ENCODE data around the gene IQSEC1. TPM values are rescaled to one million over a fixed set of nuclear protein-coding genes. Genes with fewer than 3 reads are reported as not detected.

The IQSEC1 gene
- total and polyA plus RNA-seq, 9 of the 15 experiments (the other 6 are each of a cell fraction or from before 2014, with no cell fraction given) = 0.56 to 39.0 (median 6.8) TPM

DNA sequence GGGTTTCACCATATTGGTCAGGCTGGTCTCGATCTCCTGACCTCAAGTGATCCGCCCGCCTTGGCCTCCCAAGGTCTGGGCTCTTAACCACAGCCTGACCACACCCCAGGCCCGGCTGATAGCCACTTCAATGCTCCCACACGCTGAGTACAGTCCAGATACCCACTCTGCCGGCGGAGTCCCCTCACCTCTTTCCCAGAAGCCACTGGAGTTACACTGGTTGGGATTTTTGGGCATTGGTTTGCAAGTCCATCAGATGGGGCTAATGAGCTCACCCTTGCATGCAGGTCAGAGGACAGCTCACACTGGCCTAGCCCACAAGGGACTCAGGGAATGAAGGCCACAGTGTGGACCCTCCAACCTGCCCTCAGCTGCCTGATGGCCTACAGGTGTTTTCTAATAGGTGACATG, 60.1 kb downstream of the IQSEC1 start (continued):
- TF ChIP-seq, protein P1, sequence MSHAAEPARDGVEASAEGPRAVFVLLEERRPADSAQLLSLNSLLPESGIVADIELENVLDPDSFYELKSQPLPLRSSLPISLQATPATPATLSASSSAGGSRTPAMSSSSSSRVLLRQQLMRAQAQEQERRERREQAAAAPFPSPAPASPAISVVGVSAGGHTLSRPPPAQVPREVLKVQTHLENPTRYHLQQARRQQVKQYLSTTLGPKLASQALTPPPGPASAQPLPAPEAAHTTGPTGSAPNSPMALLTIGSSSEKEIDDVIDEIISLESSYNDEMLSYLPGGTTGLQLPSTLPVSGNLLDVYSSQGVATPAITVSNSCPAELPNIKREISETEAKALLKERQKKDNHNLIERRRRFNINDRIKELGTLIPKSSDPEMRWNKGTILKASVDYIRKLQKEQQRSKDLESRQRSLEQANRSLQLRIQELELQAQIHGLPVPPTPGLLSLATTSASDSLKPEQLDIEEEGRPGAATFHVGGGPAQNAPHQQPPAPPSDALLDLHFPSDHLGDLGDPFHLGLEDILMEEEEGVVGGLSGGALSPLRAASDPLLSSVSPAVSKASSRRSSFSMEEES (CRISPR knock-in tag; IDR thresholded peaks at IDR 0.05) = no peak
- TF ChIP-seq BCLAF1 (IDR thresholded peaks at IDR 0.05; ENCODE audit: borderline replicate concordance in 1 of 2, control insufficient read depth in 1 of 2, low read depth in 2 of 2, low read length in 1 of 2) = no peak
- peak; percentile 31; the same call in 1 of the 2 replicates for TF ChIP-seq ATF7 (IDR thresholded peaks at IDR 0.05)
- TF ChIP-seq MCM3 (IDR thresholded peaks at IDR 0.05) = no peak
- no peak for TF ChIP-seq ZNF175 (CRISPR knock-in tag; IDR thresholded peaks at IDR 0.05; ENCODE audit: low read depth)
- no peak for TF ChIP-seq PHB2 (IDR thresholded peaks at IDR 0.05; ENCODE audit: low read depth)
- TF ChIP-seq, protein P2, sequence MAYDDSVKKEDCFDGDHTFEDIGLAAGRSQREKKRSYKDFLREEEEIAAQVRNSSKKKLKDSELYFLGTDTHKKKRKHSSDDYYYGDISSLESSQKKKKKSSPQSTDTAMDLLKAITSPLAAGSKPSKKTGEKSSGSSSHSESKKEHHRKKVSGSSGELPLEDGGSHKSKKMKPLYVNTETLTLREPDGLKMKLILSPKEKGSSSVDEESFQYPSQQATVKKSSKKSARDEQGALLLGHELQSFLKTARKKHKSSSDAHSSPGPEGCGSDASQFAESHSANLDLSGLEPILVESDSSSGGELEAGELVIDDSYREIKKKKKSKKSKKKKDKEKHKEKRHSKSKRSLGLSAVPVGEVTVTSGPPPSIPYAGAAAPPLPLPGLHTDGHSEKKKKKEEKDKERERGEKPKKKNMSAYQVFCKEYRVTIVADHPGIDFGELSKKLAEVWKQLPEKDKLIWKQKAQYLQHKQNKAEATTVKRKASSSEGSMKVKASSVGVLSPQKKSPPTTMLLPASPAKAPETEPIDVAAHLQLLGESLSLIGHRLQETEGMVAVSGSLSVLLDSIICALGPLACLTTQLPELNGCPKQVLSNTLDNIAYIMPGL (CRISPR knock-in tag; IDR thresholded peaks at IDR 0.05) = no peak
- TF ChIP-seq, protein P3, sequence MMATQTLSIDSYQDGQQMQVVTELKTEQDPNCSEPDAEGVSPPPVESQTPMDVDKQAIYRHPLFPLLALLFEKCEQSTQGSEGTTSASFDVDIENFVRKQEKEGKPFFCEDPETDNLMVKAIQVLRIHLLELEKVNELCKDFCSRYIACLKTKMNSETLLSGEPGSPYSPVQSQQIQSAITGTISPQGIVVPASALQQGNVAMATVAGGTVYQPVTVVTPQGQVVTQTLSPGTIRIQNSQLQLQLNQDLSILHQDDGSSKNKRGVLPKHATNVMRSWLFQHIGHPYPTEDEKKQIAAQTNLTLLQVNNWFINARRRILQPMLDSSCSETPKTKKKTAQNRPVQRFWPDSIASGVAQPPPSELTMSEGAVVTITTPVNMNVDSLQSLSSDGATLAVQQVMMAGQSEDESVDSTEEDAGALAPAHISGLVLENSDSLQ (IDR thresholded peaks at IDR 0.05) = peak; percentile 38; the same call in 1 of the 2 replicates
- TF ChIP-seq ZNF23 (CRISPR knock-in tag; IDR thresholded peaks at IDR 0.05) = no peak
- TF ChIP-seq CBX2 (IDR thresholded peaks at IDR 0.05; ENCODE audit: insufficient read depth, low read length, poor library complexity, severe bottlenecking) = no peak
- TF ChIP-seq RBM39 (optimal IDR thresholded peaks at IDR 0.05; ENCODE audit: low read depth, low read length) = no peak
- 0 out of 2 replicates have a peak, but pooled peaks have one; percentile 15 for TF ChIP-seq MTA2 (IDR thresholded peaks at IDR 0.05; ENCODE audit: low read depth)
- no peak for TF ChIP-seq SETDB1 (IDR thresholded peaks at IDR 0.05; ENCODE audit: low read length)
- TF ChIP-seq, protein P4, sequence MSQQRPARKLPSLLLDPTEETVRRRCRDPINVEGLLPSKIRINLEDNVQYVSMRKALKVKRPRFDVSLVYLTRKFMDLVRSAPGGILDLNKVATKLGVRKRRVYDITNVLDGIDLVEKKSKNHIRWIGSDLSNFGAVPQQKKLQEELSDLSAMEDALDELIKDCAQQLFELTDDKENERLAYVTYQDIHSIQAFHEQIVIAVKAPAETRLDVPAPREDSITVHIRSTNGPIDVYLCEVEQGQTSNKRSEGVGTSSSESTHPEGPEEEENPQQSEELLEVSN (IDR thresholded peaks at IDR 0.05; ENCODE audit: borderline replicate concordance in 1 of 2, extremely low read depth in 1 of 2, insufficient read depth in 1 of 2, insufficient read length in 1 of 2, low read depth in 1 of 2, low read length in 1 of 2, poor library complexity in 1 of 2, severe bottlenecking in 1 of 2) = no peak
- TF ChIP-seq, protein P5, sequence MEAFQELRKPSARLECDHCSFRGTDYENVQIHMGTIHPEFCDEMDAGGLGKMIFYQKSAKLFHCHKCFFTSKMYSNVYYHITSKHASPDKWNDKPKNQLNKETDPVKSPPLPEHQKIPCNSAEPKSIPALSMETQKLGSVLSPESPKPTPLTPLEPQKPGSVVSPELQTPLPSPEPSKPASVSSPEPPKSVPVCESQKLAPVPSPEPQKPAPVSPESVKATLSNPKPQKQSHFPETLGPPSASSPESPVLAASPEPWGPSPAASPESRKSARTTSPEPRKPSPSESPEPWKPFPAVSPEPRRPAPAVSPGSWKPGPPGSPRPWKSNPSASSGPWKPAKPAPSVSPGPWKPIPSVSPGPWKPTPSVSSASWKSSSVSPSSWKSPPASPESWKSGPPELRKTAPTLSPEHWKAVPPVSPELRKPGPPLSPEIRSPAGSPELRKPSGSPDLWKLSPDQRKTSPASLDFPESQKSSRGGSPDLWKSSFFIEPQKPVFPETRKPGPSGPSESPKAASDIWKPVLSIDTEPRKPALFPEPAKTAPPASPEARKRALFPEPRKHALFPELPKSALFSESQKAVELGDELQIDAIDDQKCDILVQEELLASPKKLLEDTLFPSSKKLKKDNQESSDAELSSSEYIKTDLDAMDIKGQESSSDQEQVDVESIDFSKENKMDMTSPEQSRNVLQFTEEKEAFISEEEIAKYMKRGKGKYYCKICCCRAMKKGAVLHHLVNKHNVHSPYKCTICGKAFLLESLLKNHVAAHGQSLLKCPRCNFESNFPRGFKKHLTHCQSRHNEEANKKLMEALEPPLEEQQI (IDR thresholded peaks at IDR 0.05) = no peak
